B cell (primary cell): ENCODE data around the gene LEMD1. TPM values are rescaled to one million over a fixed set of nuclear protein-coding genes. Genes with fewer than 3 reads are reported as not detected.

Experiments
- ATAC-seq: fragments of 200-7000 bp; cut with Tn5 transposase; one replicate; pipeline ENCODE4 v1.10.0; 2021; ENCODE audit warnings: low read depth, mild to moderate bottlenecking, moderate number of reproducible peaks, moderate library complexity
- CTCF ChIA-PET: fragments of 350-600 bp; sonication (Branson Sonifier 250); formaldehyde crosslinking; loops from one replicate; lab custom pipeline; 2021; ENCODE audit warnings: antibody characterized with exemption, inconsistent platforms; lab: Charles Lee
- POLR2A ChIA-PET: fragments of 350-600 bp; sonication (Branson Sonifier 250); formaldehyde crosslinking; loops from one replicate; lab custom pipeline; 2021; ENCODE audit warnings: antibody characterized with exemption; lab: Charles Lee
- DNase-seq: peaks from one replicate; pipeline ENCODE4 v3.0.0; 2013
- H2AFZ ChIP-seq: 2 replicates; pipeline ENCODE4 v1.6.1; 2012; ENCODE audit warnings: mild to moderate bottlenecking, low read depth, low read length; ENCODE audit not compliant: insufficient read depth, poor library complexity, severe bottlenecking
- H3K27ac ChIP-seq, 2 donors: 1 replicate in 1 of 2; 2 replicates in 1 of 2; pipeline ENCODE4 v1.5.1; 2012 to 2013; ENCODE audit warnings: low read length in 2 of 2, mild to moderate bottlenecking in 2 of 2, moderate library complexity in 1 of 2
- H3K27me3 ChIP-seq, 4 experiments: fragments of 200-600 bp in 1 of 4; sonication (generic) in 1 of 4; replicated peaks in 1 of 4; 1 replicate in 2 of 4; 2 replicates in 2 of 4; pipeline versions ENCODE4 v1.6.1 to v1.7.0; 2013 to 2016; ENCODE audit warnings: low read length in 3 of 4, mild to moderate bottlenecking in 2 of 4, mixed read lengths in 1 of 4, moderate library complexity in 1 of 4; ENCODE audit not compliant: insufficient read depth in 4 of 4, control insufficient read depth in 3 of 4; ENCODE audit errors: control extremely low read depth in 1 of 4
- H3K36me3 ChIP-seq, 2 experiments: replicated peaks in 1 of 2; 1 replicate in 1 of 2; 2 replicates in 1 of 2; pipeline versions ENCODE4 v1.6.1 to v1.7.1; 2013; ENCODE audit warnings: low read length in 1 of 2; ENCODE audit not compliant: insufficient read depth in 2 of 2, control insufficient read depth in 1 of 2; ENCODE audit errors: control extremely low read depth in 1 of 2, extremely low read depth in 1 of 2
- H3K4me1 ChIP-seq, 2 donors: fragments of 200-600 bp in 1 of 2; sonication (generic) in 1 of 2; 1 replicate in 1 of 2; 2 replicates in 1 of 2; pipeline versions ENCODE4 v1.5.1 to v1.6.1; 2013 to 2017; ENCODE audit warnings: low read length in 2 of 2; ENCODE audit not compliant: control insufficient read depth in 2 of 2, insufficient read depth in 2 of 2
- H3K4me2 ChIP-seq: replicated peaks from 2 replicates; pipeline ENCODE3; 2012; ENCODE audit warnings: mild to moderate bottlenecking, low read depth, low read length; ENCODE audit not compliant: poor library complexity, severe bottlenecking
- H3K4me3 ChIP-seq, 5 experiments: fragments of 200-600 bp in 1 of 5; sonication (generic) in 1 of 5; 1 replicate in 3 of 5; 2 replicates in 2 of 5; pipeline versions ENCODE4 v1.5.1 to v1.7.0; 2011 to 2016; ENCODE audit warnings: low read length in 4 of 5, mild to moderate bottlenecking in 4 of 5, low read depth in 2 of 5, control low read depth in 1 of 5, moderate library complexity in 1 of 5; ENCODE audit not compliant: insufficient read depth in 1 of 5; ENCODE audit errors: control extremely low read depth in 1 of 5, extremely low read depth in 1 of 5
- H3K79me2 ChIP-seq: fragments of 200-600 bp; sonication (generic); one replicate; pipeline ENCODE4 v1.6.0; 2016; ENCODE audit warnings: low read length; ENCODE audit not compliant: control insufficient read depth, insufficient read depth
- H3K9ac ChIP-seq: fragments of 200-600 bp; sonication (generic); 2 replicates; pipeline ENCODE4 v1.6.1; 2017; ENCODE audit warnings: mild to moderate bottlenecking, low read length, moderate library complexity
- H3K9me3 ChIP-seq, 3 donors: one replicate each; pipeline versions ENCODE4 v1.6.1 to v1.7.1; 2013; ENCODE audit warnings: low read length in 2 of 3; ENCODE audit not compliant: control insufficient read depth in 2 of 3, insufficient read depth in 1 of 3; ENCODE audit errors: control extremely low read depth in 1 of 3
- H4K20me1 ChIP-seq: 2 replicates; pipeline ENCODE4 v1.6.0; 2012; ENCODE audit warnings: mild to moderate bottlenecking, low read length; ENCODE audit not compliant: insufficient read depth, control insufficient read depth, poor library complexity, severe bottlenecking
- H3K27ac Mint-ChIP-seq: one replicate; pipeline ENCODE4 v1.8.0; 2021; ENCODE audit warnings: mixed read lengths
- H3K27me3 Mint-ChIP-seq: one replicate; pipeline ENCODE4 v1.8.0; 2021; ENCODE audit warnings: mixed read lengths
- H3K4me1 Mint-ChIP-seq: one replicate; pipeline ENCODE4 v1.8.0; 2021; ENCODE audit warnings: mixed read lengths
- H3K4me3 Mint-ChIP-seq: one replicate; pipeline ENCODE4 v1.8.0; 2021; ENCODE audit warnings: mixed read lengths
- H3K9me3 Mint-ChIP-seq: one replicate; pipeline ENCODE4 v1.8.0; 2022; ENCODE audit warnings: mixed read lengths; ENCODE audit not compliant: insufficient read depth
- CTCF ChIP-seq: fragments of 200-600 bp; IDR thresholded peaks from one replicate; pipeline ENCODE4 v1.8.0; 2022; ENCODE audit warnings: antibody characterized with exemption, mild to moderate bottlenecking
- EZH2 ChIP-seq: IDR thresholded peaks from 2 replicates; pipeline ENCODE4 v1.6.1; 2012; ENCODE audit warnings: borderline replicate concordance, low read depth, mild to moderate bottlenecking, moderate library complexity, low read length; ENCODE audit not compliant: insufficient read depth, poor library complexity, severe bottlenecking
- WGBS: methylation state at CpG from one replicate; pipeline ENCODE4 v1.1.5; 2013; ENCODE audit warnings: missing lambda C conversion rate; ENCODE audit not compliant: insufficient coverage; 5-methylcytosine and 5-hydroxymethylcytosine counted together
- intact Hi-C: fragments of 100-400 bp; cut with micrococcal nuclease; formaldehyde crosslinking; loops from one replicate; pipeline ENCODE4 v1.10.0; 2022
- polyA plus RNA-seq: library from polyadenylated mRNA; depleted of rRNA; stranded (reverse); fragments of >200 nt; gene quantifications from 2 replicates; pipeline ENCODE4 v1.2.3, GENCODE V29; 2012
- total RNA-seq, 2 donors: library from RNA; stranded (reverse); fragments of 120-200 nt in 1 of 2; gene quantifications; 1 replicate in 1 of 2; 2 replicates in 1 of 2; pipeline versions ENCODE4 v1.2.3 to v1.2.4, GENCODE V29; 2013 to 2022

Gene LEMD1
- total and polyA plus RNA-seq, 2 donors (not counting 1 experiment from before 2014, with no cell fraction given) = 0.57 TPM; not detected in 1

- no peaks in the 10 kb centered on the region for H3K79me2 ChIP-seq
- intact Hi-C loops = no loop called here
- H3K36me3 ChIP-seq = no peaks in the 10 kb centered on the region
- TF ChIP-seq EZH2 (no peak), CTCF (no peak)
- H3K27me3 ChIP-seq = peaks cover 0 to 3% (median 1%) of the 10 kb centered on the region in 4 experiments
- H3K9ac ChIP-seq = no peak overlapping the region
- ATAC-seq (no peak), DNase-seq (no peak)
- H4K20me1 ChIP-seq = no peaks in the 10 kb centered on the region
- no peaks in the 10 kb centered on the region for H3K27me3 Mint-ChIP-seq
- POLR2A ChIA-PET = no interaction called here
- H3K9me3 ChIP-seq = peaks cover 0 to 3% (median 0%) of the 10 kb centered on the region in 3 donors
- H3K9me3 Mint-ChIP-seq = no peaks in the 10 kb centered on the region
- H2AFZ ChIP-seq = no peak overlapping the region
- peaks cover 15% of the 10 kb centered on the region for H3K4me1 Mint-ChIP-seq
- CTCF ChIA-PET = interaction anchor here (1.5 to 32.7 kb wide), 7 partner anchors 11 to 321 kb away, joined by 4 to 2421 read pairs (median 85); partner anchors contain the start of genes KLHDC8A and NUAK2
- H3K4me3 Mint-ChIP-seq = no peak overlapping the region
- H3K4me2 ChIP-seq = no peak overlapping the region
- H3K27ac ChIP-seq = no peak overlapping the region
- H3K27ac Mint-ChIP-seq = no peak overlapping the region
- peaks cover 0 to 5% of the 10 kb centered on the region in 2 donors for H3K4me1 ChIP-seq
- no peak overlapping the region for H3K4me3 ChIP-seq
- 82% methylated on average over 5 of the region's 7 CpGs for WGBS
Observed at GRCh38 chr1:205338011-205338410, 83.8 kb downstream of the LEMD1 start.

GRCh38 chr1:205337481-205337880 is 84.4 kb downstream of the LEMD1 start:
- intact Hi-C loops = no loop called here
- no peaks in the 10 kb centered on the region for H3K27me3 Mint-ChIP-seq
- Histone ChIP-seq H3K4me2 (no peak overlapping the region), H4K20me1 (no peaks in the 10 kb centered on the region), H3K4me1 (peaks cover 0 to 4% of the 10 kb centered on the region in 2 donors), H3K36me3 (no peaks in the 10 kb centered on the region), H2AFZ (no peak overlapping the region), H3K9me3 (no peaks in the 10 kb centered on the region), H3K79me2 (no peaks in the 10 kb centered on the region), H3K27me3 (no peaks in the 10 kb centered on the region), H3K27ac (no peak overlapping the region), H3K4me3 (no peak overlapping the region), H3K9ac (no peak overlapping the region)
- POLR2A ChIA-PET = interaction anchor here (0.6 kb wide), 1 partner anchor 24 kb away, joined by 4 read pairs; no protein-coding TSS in a partner anchor
- peaks cover 12% of the 10 kb centered on the region for H3K4me1 Mint-ChIP-seq
- no peaks in the 10 kb centered on the region for H3K9me3 Mint-ChIP-seq
- ATAC-seq (no peak), DNase-seq (no peak)
- CTCF ChIA-PET = interaction anchor here (1.4 to 32.7 kb wide), 9 partner anchors 11 to 321 kb away, joined by 4 to 2421 read pairs (median 63); partner anchors contain the start of genes KLHDC8A and NUAK2
- H3K4me3 Mint-ChIP-seq = no peak overlapping the region
- WGBS = 96% methylated on average over 7 of the region's 7 CpGs
- no peak overlapping the region for H3K27ac Mint-ChIP-seq
- no peak for TF ChIP-seq EZH2
